ENCODE results near the gene RAB17.

Gene RAB17

DNA sequence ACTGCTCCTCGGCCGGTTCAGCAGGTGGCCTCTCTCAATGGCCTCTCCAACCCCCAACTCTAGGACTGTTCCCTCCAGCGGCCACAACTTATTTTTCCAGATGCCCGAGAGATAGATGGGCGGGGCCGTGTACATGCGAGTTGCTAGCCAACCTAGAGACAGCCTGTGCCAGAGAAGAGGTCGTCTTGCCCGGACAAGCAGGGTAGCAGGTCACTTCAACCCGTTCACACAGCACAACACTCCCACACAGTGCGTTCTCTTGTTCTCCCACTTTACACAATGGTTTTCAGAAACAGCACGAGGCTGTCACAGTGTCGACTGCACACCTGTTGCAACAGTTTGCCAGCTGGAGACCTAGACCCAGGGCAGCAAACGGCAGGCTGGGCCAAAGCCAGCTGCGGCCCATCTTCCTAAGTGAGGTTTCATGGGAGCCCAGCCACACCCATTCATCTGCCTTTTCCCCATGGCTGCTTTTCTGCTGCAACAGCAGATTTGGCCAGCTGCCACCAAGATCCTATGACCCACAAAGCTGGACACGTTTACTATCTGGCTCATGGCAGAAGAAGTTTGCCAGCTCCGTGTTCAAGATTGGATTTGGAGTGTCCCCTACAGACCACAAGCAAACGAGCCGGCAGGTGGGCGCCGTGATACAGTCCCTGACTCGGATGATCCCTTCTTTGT is 31.4 kb downstream of the RAB17 start:
- no peak for DNase-seq (ENCODE audit: low read depth)

DNA sequence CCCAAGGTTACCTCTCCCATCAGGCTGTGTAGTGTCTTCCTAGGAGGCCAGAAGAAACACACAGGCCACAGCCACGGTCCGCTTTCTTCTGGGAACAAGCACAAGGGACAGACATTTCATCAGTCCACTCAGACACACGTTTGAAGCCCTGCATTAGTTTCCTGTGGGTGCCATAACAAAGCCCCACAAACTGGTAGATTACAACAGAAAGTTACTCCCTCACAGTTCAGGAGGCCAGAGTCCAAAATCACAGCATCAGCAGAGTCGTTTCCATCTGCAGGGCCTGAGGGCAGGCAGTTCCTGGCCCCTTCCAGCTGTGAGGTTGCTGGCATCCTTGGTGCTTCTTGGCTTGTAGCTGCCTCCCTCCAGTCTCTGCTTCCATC is 32.9 kb downstream of the RAB17 start:
- DNase-seq (ENCODE audit: low read depth) = no peak

DNA sequence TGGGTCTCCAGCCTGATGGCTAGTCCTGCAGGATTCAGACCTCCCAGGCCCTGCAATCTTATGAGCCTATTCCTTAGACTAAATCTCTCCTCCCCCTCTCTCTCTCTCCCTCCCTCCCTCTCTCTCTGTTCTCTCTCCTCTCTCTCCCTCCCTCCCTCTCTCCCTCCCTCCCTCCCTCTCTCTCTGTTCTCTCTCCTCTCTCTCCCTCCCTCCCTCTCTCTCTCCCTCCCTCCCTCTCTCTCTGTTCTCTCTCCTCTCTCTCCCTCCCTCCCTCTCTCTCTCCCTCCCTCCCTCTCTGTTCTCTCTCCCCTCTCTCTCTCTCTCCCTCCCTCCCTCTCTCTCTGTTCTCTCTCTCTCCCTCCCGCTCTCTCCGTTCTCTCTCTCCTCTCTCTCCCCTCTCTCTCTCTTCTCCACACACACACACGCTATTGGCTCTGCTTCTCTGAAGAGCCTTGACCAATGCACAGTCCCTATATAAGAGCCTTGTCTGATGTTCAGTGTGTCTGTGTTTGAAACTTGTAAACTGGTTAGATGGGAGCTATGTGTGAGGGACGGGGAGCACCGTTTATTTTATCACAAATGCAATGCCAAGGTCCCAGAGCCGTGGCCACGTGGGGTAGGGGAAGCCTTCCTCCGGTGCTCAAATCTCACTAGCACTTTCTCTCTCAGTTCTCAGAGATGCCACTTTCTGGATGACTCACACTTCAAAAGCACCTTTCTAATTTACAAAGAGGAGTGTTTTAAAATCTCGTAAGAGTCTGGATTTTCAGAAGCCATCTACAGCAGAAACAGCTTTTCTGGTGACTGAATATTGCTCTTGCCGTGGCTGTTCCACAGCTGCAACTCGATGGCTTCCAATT is 33.5 kb downstream of the RAB17 start:
- no peak for DNase-seq (ENCODE audit: low read depth)

DNA sequence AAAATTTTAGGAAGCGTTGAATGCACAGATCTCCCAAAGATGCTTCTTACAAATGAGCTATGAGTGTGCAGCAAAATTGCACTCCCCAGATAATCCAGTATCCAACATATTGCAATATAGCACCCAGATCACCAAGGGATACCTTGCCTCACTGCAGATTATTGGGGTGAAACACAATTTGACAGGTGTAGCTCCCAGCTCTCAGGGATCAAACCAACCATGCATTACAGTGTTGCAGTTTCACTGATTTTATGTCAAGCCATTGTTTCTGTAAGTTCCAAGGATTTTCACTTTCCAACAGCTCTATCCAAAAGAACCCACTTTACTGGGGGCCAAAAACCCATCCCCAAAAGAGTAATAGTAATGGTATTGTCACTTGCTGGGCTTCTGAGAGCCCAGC is 35.0 kb downstream of the RAB17 start:
- DNase-seq (ENCODE audit: low read depth) = no peak

DNA sequence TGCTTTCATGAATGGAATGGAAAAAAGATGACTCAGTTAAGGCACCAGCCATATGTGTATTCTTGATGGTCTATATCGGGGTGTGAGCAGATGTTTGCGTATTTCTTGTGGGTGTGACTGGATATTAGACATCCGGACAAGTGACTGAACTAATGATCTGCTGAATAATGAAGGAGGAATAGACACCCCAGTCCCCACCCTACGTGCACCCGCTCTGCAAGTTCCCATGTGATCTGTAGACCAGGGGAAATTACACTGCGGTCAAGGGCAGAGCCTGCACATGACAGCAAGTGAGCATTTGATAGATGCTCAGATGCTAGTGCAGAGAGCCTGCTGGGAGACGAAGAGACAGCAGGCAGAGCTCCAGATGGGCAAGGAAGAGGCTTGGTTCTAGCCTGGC is 36.6 kb downstream of the RAB17 start:
- DNase-seq (ENCODE audit: low read depth) = no peak

DNA sequence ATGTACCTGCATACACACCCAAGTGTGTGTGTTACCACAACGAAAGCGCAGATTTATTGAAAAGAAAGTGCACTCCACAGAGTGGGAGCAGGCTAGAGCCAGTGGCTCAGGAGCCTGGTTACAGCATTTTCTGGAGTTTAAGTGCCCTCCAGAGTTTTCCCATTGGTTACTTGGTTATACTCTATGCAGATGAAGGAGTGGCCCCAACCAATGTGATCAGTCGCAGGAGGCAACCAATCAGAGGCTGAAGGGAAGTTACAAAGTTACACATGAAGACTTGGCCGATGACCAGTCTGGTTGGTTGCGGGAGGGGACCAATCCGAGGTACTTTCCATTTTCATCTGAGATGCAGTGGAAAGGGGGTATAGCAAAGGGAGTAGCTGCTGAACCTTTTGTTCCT is 37.6 kb downstream of the RAB17 start:
- no peak for DNase-seq (ENCODE audit: low read depth)

DNA sequence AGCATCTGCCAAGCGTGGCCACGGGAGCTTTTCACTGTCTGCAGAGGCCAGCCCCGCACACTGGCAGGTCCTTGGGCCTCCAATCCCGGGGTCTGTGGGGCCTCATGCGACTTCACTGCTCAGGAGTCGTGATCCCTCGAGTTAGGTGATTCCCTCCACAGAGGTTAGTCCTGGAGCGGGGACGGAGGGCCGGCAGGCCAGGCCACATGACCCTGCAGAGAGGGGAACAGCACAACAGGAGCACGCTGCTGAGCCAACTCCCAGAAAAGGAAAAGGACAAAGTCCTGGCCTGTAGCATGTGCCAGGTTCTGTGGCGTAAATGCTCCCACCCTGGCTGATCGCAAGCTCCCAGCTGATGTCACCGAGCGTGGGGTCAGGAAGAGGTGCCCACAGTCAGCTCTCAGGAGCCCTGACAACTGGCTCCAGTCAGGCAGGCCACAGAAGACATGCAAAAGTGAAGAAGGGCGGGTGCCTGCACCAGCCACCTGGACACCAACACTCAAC is 39.4 kb downstream of the RAB17 start:
- no peak for DNase-seq (ENCODE audit: low read depth)

DNA sequence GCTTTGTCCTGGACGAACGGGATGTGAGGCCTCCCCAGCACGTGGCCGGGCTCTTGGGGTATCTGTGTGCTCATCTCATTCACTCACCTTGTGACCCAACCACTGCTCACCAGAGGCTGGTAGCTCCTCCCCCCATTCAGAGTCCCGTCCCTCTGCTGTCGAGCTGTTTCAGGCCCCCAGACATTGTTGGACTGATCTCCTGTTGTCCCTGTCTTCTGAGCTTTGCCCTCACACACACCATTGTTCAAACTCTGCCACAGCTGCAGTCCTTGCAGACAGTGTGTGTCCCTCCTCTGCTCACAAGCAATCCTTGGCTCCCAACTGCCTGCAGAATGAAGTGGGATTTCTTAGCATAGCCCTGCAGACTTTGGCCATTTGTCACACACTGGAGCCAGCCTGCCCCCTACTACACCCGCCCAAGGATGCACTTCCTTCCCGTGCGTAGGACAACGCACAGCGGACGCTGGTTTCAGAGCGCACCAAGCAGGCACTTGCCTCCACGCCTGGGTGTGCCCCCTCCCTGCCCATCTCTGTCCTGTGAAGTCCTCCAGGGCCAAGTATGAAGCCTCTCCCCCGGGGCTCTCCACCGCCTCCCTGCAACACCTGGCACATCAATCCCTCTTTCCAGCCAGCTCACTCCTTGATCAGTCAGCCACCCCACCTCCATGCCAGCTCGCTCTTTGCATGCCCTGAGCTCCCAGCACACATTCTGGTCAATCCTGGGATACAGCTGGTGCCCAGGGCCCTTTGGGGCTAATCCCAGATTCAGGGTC is 40.7 kb downstream of the RAB17 start:
- DNase-seq (ENCODE audit: low read depth) = no peak

DNA sequence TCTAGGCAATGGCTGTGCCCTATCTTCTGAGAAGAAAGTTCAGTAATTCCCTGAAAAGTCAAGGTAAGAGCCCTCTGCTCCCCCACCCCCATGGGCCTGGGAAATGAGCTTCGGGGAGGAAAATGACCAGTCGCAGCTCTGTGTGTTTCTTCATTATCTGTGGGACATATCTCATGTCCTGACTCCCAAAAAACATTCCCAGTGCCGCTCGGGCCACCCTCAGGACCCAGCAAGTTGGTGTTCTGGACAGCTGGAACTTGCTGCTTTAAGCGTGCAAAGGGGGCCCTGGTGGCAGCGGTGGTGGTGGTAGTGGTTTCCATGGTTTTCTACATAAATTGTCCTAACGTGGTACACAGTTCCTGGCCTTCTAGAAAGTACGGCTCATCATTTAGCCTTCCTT is 41.3 kb downstream of the RAB17 start:
- no peak for DNase-seq (ENCODE audit: low read depth)

DNA sequence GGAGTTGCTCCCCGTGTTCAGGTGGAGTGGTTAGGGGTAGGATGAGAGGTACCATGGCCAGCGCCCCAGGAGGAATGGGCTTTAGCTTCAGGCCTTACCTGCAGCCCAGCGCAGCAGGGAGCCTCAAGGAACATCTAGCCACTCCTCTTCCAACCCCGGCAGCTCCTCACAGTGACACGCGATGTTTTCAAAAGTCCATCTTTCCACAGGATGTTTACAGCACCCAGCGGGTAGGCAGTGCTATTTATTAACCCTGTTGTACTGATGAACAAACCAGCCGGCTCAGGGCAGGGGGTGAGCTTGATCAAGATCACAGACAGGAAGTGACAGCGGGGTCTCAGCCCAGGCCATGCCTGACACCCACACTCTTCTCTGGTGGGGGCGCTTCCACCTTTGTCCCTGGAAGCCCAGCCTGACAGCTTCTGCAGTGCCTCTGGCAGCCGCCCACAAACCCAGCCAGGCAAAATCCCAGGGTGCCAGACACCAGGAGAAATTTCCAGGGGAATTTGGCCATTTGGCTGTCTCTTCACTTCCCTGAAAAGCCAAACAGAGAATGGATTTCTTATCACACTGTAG is 42.6 kb downstream of the RAB17 start:
- no peak for DNase-seq (ENCODE audit: low read depth)

DNA sequence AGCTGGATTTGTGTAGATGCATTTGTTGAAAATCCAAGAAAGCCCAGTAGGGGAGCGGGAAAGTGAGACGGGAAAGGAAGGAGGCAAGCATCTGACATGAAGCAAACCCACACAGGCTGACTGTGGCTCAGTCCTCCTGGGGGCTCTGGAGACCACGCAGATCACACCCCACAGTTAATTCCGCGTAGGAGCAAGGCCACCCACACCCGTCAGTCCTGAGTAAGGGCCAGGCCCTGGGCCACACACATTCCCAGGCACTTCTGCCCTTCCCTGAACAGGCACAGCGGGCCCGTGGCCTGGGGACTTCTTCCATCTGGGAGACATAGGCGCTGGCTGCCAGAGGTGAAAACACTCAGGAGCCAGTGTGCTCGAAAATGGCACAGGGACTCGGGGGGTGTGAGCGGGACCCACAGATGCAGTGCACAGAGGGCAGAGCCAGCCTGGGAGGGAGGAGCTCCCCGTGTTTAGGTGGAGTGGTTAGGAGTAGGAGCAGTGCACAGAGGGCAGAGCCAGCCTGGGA is 43.6 kb downstream of the RAB17 start:
- DNase-seq (ENCODE audit: low read depth) = no peak

DNA sequence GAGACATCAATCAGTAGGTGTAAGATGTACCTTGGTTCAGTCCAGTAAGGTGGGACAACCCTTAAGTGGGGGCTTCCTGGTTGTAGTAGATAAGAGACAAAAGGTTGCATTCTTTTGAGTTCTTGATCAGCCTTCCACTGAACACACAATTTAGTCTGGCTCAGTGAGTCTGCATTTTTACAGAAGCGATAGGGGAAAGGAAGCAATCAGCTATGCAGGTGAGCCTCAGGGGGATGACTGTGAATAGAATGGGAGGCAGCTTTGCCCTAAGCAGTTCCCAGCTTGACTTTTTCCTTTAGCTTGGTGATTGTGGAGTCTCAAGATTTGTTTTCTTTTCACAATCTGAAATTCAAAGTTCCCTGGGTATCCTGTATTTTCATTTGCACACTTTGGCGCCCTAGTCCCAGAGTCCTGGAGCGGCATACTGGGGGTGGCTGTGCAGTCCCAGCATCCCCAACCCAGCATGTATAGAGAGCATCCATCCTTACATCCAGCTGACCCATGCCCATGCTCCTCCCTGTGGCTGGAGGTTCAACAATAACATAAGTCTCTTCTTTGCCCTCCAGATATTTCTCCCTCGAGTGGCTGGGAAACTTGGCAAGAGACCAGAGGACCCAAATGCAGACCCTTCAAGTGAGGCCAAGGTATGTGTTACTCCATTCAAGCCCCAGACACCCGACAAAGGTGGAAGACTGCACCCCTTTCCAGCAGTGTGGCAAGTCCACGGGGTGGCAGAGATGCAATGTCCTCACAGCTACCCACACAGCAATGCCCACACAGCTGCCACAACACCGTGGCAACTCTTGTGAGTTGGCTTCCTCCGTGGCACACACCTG is 44.3 kb downstream of the RAB17 start:
- DNase-seq (ENCODE audit: low read depth) = no peak

DNA sequence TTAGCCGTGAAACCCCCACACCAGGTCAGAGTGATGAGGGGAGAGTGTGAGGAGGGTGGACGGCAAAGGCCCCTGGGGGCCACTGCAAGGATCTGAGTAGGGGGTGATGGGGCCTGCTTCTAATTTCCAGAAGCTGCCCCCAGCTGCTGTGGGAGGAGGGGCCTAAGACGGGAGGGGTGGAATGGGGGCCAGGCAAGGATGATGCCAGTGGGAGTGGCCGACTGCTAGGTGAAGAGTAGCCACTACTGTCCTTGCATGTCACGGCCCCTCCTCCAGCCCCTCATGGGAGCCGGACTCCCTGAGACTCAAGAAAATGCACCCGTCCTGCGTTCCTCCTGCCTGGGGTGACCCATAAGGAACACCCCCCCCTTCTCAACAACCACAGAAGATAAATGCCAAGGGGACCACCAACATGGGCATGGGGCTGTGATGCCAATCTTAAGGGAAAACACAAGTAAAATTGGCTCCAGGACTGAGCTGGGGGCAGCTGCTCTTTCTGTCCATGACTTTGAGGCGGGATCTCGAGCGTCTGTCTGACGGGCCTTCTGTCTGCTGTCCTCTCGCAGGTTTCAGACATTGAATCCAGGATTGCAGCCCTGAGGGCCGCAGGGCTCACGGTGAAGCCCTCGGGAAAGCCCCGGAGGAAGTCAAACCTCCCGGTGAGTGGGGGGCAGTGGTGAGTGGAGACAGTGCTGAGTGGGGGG is 48.4 kb downstream of the RAB17 start:
- DNase-seq (ENCODE audit: low read depth) = no peak

DNA sequence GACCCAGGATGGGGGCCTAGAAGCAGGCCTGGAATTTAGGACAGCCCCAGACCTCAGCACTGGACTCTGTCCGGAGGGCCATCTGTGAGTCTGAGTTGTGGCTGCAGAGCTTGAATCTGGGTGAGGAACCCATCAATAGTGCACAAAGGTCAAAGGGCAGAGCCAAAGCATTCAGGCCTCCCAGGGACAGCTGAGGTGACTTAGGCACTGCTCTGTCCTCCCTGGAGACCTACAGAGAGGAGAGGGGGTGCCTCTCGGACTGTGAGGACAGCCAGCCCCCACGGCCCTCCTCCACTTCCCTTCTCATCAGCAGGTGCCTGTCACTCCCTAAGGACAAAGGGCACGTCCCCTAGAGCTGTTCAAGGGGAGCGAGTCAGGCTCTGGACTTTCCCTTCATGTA is 49.3 kb downstream of the RAB17 start:
- no peak for DNase-seq (ENCODE audit: low read depth)

DNA sequence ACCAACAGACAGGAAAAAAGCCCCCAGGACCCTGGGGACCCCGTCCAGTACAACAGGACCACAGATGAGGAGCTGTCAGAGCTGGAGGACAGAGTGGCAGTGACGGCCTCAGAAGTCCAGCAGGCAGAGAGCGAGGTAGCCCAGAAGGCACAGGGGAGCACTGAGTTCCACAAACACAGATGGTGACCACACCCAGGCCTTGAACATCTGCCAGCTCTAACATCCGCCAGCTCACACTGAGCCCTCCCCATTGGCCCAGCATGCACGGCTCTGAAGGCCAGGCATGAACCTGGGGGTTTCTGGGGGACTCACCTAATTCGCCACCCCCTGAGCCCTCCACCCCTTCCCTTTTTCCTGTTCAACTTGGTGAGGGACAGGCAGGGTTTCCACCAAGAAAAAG is 49.7 kb downstream of the RAB17 start:
- DNase-seq (ENCODE audit: low read depth) = no peak

DNA sequence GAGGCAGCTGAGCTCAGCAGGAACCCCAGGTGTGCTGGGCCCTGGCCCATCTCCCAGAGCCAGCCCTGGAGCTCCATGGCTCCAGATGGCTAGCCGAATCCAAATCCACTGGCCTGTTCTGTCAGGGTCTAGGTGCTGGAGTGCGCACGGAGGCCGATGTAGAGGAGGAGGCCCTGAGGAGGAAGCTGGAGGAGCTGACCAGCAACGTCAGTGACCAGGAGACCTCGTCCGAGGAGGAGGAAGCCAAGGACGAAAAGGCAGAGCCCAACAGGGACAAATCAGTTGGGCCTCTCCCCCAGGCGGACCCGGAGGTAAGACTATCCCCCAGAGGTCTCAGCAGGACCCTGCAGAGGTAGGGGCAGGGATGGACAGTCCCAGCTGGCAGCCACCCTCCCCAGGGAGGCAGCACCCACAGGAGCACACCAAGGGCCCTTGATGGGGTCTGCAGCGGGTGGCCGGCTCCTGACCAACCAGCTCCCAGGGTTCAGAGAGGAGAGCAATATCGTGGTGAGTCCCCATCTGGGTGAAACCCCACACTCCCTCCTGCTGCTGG is 50.2 kb downstream of the RAB17 start:
- DNase-seq (ENCODE audit: low read depth) = no peak

DNA sequence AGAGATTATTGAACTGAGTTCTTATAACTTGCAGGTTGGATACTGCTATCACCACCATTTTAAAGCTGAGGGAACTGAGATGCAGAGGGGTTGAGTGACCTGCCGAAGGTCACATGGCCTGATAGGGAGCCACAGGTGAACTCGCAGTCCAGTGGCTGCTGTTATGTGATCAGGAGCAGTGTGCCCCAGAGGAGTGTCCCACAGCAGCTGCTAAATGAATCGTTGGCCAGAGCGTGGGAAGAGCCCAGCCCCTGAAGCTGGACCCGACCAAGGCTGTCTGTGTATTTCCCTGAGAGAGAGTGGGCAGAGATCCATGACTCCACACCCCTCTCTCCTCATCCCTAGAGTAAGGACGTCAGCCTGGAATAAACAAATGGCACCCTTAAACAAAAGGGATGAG is 50.9 kb downstream of the RAB17 start:
- DNase-seq (ENCODE audit: low read depth) = no peak

DNA sequence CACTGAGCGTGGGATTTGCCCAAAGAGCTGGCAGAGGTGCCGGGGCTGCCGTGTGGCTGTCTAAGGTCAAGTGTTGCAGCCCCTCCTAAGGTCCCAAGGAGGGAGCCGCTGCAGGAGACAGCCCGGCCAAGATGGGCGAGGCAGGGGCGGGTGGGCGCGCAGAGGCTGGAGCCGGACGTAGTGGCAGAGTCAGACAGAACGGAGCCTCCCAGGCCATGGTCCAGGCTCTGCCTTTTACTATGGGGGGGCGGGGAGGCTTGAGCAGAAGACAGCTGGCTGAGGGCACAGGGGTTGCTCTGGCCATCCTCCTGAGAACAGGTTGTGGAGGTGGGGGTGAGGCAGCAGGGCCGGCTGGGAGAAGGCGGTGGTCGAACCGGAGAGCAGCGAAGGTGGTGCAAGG is 51.6 kb downstream of the RAB17 start:
- no peak for DNase-seq (ENCODE audit: low read depth)

DNA sequence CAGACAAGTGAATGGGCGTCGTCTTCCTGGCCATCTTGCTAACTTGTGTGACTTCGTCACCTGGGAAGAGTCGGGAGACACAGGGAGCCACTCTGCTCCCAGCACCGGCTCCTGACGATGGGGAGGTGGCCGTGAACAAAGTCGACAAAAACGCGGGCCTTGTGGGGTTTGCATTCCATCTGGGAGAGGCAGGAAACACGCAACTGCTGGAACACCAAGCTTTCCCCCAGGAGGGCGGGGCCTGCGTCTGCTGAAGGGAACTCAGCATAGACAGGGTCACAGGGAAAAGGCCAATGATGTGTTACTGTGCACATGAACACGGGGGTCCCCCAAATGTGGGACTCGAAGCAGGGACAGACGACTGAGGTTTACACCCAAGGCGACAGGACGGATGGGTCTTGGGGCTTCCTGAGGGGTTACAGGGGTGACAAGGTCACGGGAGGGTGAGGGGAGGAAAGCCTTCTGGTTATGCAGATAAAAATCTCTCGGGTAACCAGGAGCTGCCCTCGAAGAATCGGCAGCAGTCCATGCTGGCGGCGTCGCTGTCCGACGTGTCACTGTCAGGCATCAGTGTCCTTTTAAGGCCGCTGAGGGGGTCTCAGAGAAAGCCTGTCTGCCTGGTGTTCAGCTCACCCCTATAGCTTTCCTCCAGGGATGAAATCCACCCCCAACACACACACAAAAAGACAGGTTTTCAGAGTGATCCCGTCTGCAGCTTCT is 52.4 kb downstream of the RAB17 start:
- no peak for DNase-seq (ENCODE audit: low read depth)

DNA sequence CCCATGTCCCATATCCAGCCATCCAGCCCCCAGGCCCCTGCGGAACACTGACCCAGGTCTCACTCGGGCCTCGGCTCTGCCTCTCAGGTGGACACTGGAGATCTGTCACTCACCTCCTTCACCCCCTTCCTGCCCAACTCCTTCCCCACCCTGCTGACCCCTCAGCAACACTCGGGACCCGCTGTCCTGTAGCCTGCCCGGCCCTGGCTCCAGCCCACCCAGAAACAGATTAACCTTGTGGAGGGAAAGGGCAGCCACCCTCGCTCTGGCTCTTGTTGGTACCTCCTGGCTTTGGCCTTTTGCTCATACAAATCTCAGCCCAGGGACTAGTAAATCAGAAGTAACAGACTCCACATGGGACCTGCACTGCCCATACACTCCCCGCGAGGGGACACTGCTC is 53.9 kb downstream of the RAB17 start:
- DNase-seq (ENCODE audit: low read depth) = no peak
